ENCODE results near the gene GNAQ. TPM values are rescaled to one million over a fixed set of nuclear protein-coding genes. Genes with fewer than 3 reads are reported as not detected.

The GNAQ gene
- total and polyA plus RNA-seq, 2 donors (not counting 1 experiment from before 2014, with no cell fraction given), result 0.60 to 1.4 TPM

DNA sequence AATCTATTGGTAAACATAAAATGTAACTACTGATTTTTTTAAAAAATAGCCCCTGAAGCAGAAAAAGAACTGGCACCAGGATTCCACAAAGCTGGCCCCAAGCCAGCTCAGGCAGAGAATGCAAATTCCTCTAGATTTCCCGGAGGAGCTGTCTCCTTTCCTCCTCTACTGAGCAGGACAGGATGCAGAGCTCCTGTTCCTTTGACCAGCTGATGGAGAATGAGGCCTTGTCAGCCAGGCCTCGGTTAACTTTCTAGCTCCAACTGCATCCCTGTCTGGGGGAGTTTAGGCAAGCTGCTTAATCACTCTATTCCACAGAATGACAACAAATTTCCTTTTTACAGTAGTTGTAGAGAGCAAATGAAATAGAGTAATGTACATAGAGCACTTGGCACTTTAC is 155.5 kb downstream of the GNAQ start:
- Mint-ChIP-seq H3K27me3 (peaks cover 3% of the 10 kb centered on the region), H3K4me3 (no peak overlapping the region), H3K27ac (no peak overlapping the region), H3K9me3 (ENCODE audit: insufficient read depth) (no peaks in the 10 kb centered on the region), H3K4me1 (no peaks in the 10 kb centered on the region)
- Histone ChIP-seq H3K9ac (ENCODE audit: low read length) (no peak overlapping the region), H3K9me3 (ENCODE audit: control extremely low read depth in 1 of 3, control insufficient read depth in 2 of 3, insufficient read depth in 1 of 3, low read length in 2 of 3) (no peaks in the 10 kb centered on the region), H3K36me3 (replicated peaks in 1 of 2; ENCODE audit: control extremely low read depth in 1 of 2, control insufficient read depth in 1 of 2, extremely low read depth in 1 of 2, insufficient read depth in 2 of 2, low read length in 1 of 2) (no peaks in the 10 kb centered on the region), H3K27ac (ENCODE audit: low read length in 2 of 2) (no peak overlapping the region), H3K4me3 (ENCODE audit: control extremely low read depth in 1 of 5, extremely low read depth in 1 of 5, insufficient read depth in 1 of 5, low read depth in 2 of 5, low read length in 4 of 5) (no peak overlapping the region), H3K79me2 (ENCODE audit: control insufficient read depth, insufficient read depth, low read length) (no peaks in the 10 kb centered on the region), H3K27me3 (replicated peaks in 1 of 4; ENCODE audit: control extremely low read depth in 1 of 4, control insufficient read depth in 3 of 4, insufficient read depth in 4 of 4, low read length in 3 of 4) (no peaks in the 10 kb centered on the region), H3K4me1 (ENCODE audit: control insufficient read depth in 2 of 2, insufficient read depth in 2 of 2, low read length in 2 of 2) (no peaks in the 10 kb centered on the region), H3K4me2 (replicated peaks; ENCODE audit: low read depth, low read length, poor library complexity, severe bottlenecking) (no peak overlapping the region), H2AFZ (ENCODE audit: insufficient read depth, low read depth, low read length, poor library complexity, severe bottlenecking) (no peak overlapping the region), H4K20me1 (ENCODE audit: control insufficient read depth, insufficient read depth, low read length, poor library complexity, severe bottlenecking) (no peaks in the 10 kb centered on the region)
- intact Hi-C loops (cut with micrococcal nuclease), result no loop called here
- no peak for ATAC-seq (ENCODE audit: low read depth)
- ChIA-PET POLR2A (no interaction called here), CTCF (no interaction called here)
- 54% methylated on average over 1 of the region's 2 CpGs for WGBS (ENCODE audit: insufficient coverage)
- TF ChIP-seq, protein P1, sequence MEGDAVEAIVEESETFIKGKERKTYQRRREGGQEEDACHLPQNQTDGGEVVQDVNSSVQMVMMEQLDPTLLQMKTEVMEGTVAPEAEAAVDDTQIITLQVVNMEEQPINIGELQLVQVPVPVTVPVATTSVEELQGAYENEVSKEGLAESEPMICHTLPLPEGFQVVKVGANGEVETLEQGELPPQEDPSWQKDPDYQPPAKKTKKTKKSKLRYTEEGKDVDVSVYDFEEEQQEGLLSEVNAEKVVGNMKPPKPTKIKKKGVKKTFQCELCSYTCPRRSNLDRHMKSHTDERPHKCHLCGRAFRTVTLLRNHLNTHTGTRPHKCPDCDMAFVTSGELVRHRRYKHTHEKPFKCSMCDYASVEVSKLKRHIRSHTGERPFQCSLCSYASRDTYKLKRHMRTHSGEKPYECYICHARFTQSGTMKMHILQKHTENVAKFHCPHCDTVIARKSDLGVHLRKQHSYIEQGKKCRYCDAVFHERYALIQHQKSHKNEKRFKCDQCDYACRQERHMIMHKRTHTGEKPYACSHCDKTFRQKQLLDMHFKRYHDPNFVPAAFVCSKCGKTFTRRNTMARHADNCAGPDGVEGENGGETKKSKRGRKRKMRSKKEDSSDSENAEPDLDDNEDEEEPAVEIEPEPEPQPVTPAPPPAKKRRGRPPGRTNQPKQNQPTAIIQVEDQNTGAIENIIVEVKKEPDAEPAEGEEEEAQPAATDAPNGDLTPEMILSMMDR (IDR thresholded peaks at IDR 0.05), result no peak
- TF ChIP-seq EZH2 (IDR thresholded peaks at IDR 0.05; ENCODE audit: borderline replicate concordance, insufficient read depth, low read depth, low read length, poor library complexity, severe bottlenecking), result no peak
- DNase-seq, result no peak

DNA sequence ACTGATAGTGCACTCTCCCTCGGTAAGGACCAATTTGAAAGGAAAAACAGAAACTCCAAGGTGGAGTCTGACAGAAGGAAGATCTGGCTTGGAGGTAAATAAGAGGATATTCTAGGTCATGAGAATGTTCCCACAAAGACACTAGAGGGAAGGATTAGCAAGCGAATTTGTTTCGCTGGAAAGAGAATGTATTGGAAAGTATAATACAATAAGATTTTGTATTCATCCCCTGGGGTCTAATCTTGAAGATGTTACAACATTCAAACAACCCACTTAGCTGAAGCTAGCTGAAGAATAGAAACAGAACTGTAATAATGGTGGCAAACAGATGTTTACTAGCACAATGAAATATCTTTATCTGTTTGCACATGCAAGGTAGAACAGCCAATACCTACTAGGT is 158.7 kb downstream of the GNAQ start:
- no peak for ATAC-seq (ENCODE audit: low read depth)
- peaks cover 5% of the 10 kb centered on the region for H3K27me3 Mint-ChIP-seq
- no peak overlapping the region for H3K4me2 ChIP-seq (replicated peaks; ENCODE audit: low read depth, low read length, poor library complexity, severe bottlenecking)
- H3K36me3 ChIP-seq (replicated peaks in 1 of 2; ENCODE audit: control extremely low read depth in 1 of 2, control insufficient read depth in 1 of 2, extremely low read depth in 1 of 2, insufficient read depth in 2 of 2, low read length in 1 of 2), result no peaks in the 10 kb centered on the region
- CTCF ChIA-PET, result no interaction called here
- no peak overlapping the region for H3K4me3 Mint-ChIP-seq
- H3K4me1 Mint-ChIP-seq, result no peaks in the 10 kb centered on the region
- POLR2A ChIA-PET, result no interaction called here
- H3K79me2 ChIP-seq (ENCODE audit: control insufficient read depth, insufficient read depth, low read length), result no peaks in the 10 kb centered on the region
- H3K27me3 ChIP-seq (replicated peaks in 1 of 4; ENCODE audit: control extremely low read depth in 1 of 4, control insufficient read depth in 3 of 4, insufficient read depth in 4 of 4, low read length in 3 of 4), result no peaks in the 10 kb centered on the region
- no peak overlapping the region for H3K9ac ChIP-seq (ENCODE audit: low read length)
- no peak overlapping the region for H2AFZ ChIP-seq (ENCODE audit: insufficient read depth, low read depth, low read length, poor library complexity, severe bottlenecking)
- no peaks in the 10 kb centered on the region for H4K20me1 ChIP-seq (ENCODE audit: control insufficient read depth, insufficient read depth, low read length, poor library complexity, severe bottlenecking)
- no peaks in the 10 kb centered on the region for H3K9me3 Mint-ChIP-seq (ENCODE audit: insufficient read depth)
- intact Hi-C loops (cut with micrococcal nuclease), result no loop called here
- no peaks in the 10 kb centered on the region for H3K9me3 ChIP-seq (ENCODE audit: control extremely low read depth in 1 of 3, control insufficient read depth in 2 of 3, insufficient read depth in 1 of 3, low read length in 2 of 3)
- TF ChIP-seq, protein P1 (IDR thresholded peaks at IDR 0.05), result no peak
- no peak for TF ChIP-seq EZH2 (IDR thresholded peaks at IDR 0.05; ENCODE audit: borderline replicate concordance, insufficient read depth, low read depth, low read length, poor library complexity, severe bottlenecking)
- H3K27ac ChIP-seq (ENCODE audit: low read length in 2 of 2), result no peak overlapping the region
- WGBS (ENCODE audit: insufficient coverage), result no CpG with 5 or more reads among the region's 3 CpGs
- no peaks in the 10 kb centered on the region for H3K4me1 ChIP-seq (ENCODE audit: control insufficient read depth in 2 of 2, insufficient read depth in 2 of 2, low read length in 2 of 2)
- H3K4me3 ChIP-seq (ENCODE audit: control extremely low read depth in 1 of 5, extremely low read depth in 1 of 5, insufficient read depth in 1 of 5, low read depth in 2 of 5, low read length in 4 of 5), result no peak overlapping the region
- no peak for DNase-seq
- H3K27ac Mint-ChIP-seq, result no peak overlapping the region

All from B cell (primary cell).